Left cardiac atrium (tissue), 4 donors: ENCODE results near the gene SMOC1. TPM values are rescaled to one million over a fixed set of nuclear protein-coding genes. Genes with fewer than 3 reads are reported as not detected.

Experiments used
- ATAC-seq, 2 donors: fragments of 200-7000 bp; cut with Tn5 transposase; one replicate each; pipeline ENCODE4 v1.9.1; 2020; ENCODE audit warnings: mild to moderate bottlenecking in 2 of 2, moderate library complexity in 2 of 2
- DNase-seq: peaks from one replicate; pipeline ENCODE4 v3.0.0-alpha.2; 2020
- intact Hi-C, 2 donors: fragments of 100-400 bp; cut with DNase I; formaldehyde crosslinking; loops; one replicate each; pipeline versions ENCODE4 v1.14.1 to v1.15.1; 2022 to 2023
- long read RNA-seq: library from polyadenylated mRNA; unstranded; transcript quantifications from one replicate; pipeline ENCODE4 v2.0.0, GENCODE V29; 2021
- total RNA-seq, 2 donors: library from RNA; stranded (reverse); fragmentation: NEBNext Ultra II Directional; extraction: Animal tissue kit (Norgen Biotek cat#: 25700); gene quantifications; one replicate each; pipeline ENCODE4 v1.2.1, GENCODE V29; 2021
- donor health status: DM: no; HTN: yes; CAD: no.
- donor health status: DM: no; HTN: yes; CAD: no; lungs with severe emphysema.
- donor health status: DM: yes; HTN: yes; CAD: no.
- donor health status: Dilated cardiomyopathy.

The SMOC1 gene
- 10 to 100 TPM in 1 of 2 donors, 1 to 10 TPM in 1; 5.4 to 14.9 TPM for total RNA-seq
- long read RNA-seq, partial matches to known transcripts, result 0 of 1 reads
- long read RNA-seq, other reads (novel, unspliced or antisense), result 1 of 1 reads

DNA sequence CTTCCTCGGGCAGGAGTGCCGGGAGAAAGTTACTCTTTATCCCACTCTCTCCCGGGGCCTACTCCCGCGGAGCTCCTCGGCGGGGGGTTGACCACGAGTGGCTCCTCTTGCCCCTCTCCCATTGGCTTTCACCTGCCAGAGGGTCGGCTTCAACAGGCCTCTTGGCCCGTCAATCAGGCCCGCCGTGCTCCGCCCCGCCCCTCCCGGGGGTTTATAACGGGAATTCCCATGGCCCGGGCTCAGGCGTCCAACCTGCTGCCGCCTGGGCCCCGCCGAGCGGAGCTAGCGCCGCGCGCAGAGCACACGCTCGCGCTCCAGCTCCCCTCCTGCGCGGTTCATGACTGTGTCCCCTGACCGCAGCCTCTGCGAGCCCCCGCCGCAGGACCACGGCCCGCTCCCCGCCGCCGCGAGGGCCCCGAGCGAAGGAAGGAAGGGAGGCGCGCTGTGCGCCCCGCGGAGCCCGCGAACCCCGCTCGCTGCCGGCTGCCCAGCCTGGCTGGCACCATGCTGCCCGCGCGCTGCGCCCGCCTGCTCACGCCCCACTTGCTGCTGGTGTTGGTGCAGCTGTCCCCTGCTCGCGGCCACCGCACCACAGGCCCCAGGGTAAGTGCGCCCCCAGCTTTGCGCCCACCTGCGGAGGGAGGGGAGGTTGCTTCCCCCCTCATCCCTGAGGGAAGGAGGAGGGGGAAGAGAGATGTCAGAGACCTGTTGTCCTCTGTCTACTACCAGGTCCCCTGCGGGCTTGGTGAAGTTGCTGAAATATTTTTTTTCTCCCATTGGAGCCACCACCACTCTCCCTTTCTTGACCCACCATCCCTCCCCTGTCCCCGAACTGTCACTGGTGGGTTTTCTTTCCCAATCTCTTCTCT, at the start of gene SMOC1:
Gene SMOC1, plus strand, starts transcription at position 242 of the 869 bp plus-strand sequence. Its CDS starts 263 bp downstream, at position 505.
- DNase-seq, result peak; percentile 88
- ATAC-seq, result peak; percentile 86 to 94
- intact Hi-C loops, result loop anchor here in 1 of 2 donors (5.0 kb wide), 1 partner anchor 148 kb away; no protein-coding TSS in a partner anchor

- DNase-seq, result no peak
- intact Hi-C loops, result no loop called here
- no peak for ATAC-seq
Measured at GRCh38 chr14:69838881-69839416, 40.3 kb upstream of the SMOC1 start.

DNA sequence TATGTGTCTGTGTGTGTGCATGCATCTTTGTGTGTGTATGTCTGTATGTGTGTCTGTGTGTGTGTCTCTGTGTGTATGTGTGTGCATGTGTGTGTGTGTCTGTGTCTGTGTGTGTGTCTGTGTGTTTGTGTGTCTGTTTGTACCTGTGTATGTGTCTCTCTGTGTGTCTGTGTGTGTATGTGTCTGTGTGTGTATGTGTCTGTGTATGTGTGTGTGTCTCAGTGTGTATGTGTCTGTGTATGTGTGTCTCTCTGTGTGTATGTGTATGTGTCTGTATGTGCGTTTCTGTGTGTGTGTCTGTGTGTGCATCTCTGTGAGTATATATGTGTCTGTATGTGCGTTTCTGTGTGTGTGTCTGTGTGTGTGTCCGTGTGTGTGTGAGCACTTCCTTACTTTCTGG, 39.6 kb upstream of the SMOC1 start:
- intact Hi-C loops, result no loop called here
- no peak for ATAC-seq
- DNase-seq, result no peak

- DNase-seq, result no peak
- ATAC-seq, result no peak
- intact Hi-C loops, result no loop called here
Measured at GRCh38 chr14:69841656-69842055, 37.6 kb upstream of the SMOC1 start.

DNA sequence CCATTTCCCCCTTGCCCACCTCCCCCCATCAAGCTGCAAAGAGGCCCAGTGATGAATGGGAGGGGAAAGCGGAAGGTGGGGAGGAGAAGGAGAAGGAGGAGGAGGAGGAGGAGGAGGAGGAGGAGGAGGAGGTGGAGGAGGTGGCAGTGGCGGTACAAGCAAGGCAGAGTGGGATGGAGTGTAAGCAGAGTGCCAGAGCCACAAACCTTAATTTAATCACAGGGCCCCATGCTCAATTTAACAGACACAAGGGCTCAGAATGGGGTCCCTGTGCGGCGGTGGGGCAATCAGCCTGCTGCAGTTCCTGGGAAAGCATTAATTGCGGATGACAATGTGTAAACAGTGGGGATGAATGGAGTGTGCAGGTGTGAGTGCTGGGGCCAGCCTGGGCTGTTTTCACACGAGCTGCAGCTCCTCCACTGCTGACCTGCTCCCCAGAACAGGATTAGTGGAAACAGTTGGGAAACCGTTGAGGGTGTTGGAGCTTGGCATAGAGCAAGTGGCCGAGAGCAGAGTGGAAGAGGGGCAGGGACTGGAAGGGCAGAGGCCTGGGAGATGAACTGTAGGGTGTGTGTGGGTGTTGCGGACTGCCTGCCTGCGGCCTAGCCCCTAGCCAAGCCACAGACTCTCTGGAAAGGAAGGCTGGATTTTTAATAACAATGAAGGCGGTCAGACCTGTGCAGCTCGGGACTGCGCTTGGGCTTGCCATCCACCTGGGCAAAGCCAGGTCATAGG, 36.4 kb upstream of the SMOC1 start:
- DNase-seq, result no peak
- no peak for ATAC-seq
- intact Hi-C loops, result no loop called here

- intact Hi-C loops, result no loop called here
- ATAC-seq, result no peak
- DNase-seq, result no peak
Measured at GRCh38 chr14:69844171-69844570, 35.0 kb upstream of the SMOC1 start.

- no peak for DNase-seq
- intact Hi-C loops, result no loop called here
- ATAC-seq, result no peak
Measured at GRCh38 chr14:69845050-69845581, 34.1 kb upstream of the SMOC1 start.

GRCh38 chr14:69845787-69846186, 33.4 kb upstream of the SMOC1 start:
- intact Hi-C loops, result no loop called here
- ATAC-seq, result no peak
- DNase-seq, result no peak

- ATAC-seq (no peak), DNase-seq (no peak)
- intact Hi-C loops, result no loop called here
Measured at GRCh38 chr14:69848156-69848555, 31.1 kb upstream of the SMOC1 start.

- intact Hi-C loops, result no loop called here
- DNase-seq (no peak), ATAC-seq (no peak)
Measured at GRCh38 chr14:69848903-69849391, 30.3 kb upstream of the SMOC1 start.

DNA sequence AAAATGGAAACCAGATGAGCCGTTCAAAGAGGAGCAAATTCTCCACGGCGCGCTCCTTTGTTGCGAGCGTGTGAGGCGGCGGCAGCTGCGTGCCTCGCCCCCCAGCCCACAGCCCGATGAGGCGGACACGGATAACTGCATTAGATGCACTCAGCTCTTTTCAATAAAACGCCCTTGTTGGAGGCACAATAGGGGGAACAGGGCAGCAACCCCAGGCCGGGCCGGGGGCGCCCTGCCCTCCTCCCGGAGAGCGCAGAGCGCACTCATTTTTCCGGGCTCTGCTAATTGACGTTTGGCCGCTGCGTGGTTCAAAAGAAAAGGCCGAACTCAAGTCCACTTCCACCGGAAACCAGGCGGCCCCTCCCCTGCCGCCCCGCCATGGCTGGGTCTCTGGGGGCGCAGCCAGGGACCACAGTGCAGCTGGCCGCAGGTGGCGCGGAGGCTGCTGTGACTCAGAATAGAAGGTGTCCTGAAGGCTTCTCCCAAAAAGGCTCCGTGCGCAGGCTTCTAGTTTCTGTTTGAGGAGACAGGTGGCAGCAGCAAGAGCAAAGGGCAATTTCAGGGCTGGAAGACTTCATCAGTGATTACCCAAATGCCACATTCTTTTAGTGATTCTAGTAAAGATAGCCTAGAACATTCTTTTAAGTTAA, 29.0 kb upstream of the SMOC1 start:
- DNase-seq (no peak), ATAC-seq (no peak)
- intact Hi-C loops, result no loop called here

DNA sequence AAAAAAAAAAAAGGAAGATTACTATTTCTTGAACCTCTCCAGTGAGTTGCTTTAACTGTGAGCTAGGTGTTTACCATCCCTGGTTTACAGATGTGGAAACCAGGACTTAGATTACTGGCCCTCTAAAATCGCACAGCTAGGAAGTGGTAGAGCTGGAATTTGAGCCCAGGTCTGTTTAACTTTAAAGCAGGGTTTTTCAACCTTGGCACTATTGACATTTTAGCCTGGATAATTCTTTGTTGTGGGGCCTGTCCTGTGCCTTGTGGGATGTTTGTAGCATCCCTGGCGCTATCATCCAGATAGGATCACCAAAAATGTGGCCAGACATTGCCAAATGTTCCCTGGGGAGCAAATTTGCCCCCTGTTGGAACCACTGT, 28.5 kb upstream of the SMOC1 start:
- no peak for DNase-seq
- ATAC-seq, result no peak
- intact Hi-C loops, result no loop called here

DNA sequence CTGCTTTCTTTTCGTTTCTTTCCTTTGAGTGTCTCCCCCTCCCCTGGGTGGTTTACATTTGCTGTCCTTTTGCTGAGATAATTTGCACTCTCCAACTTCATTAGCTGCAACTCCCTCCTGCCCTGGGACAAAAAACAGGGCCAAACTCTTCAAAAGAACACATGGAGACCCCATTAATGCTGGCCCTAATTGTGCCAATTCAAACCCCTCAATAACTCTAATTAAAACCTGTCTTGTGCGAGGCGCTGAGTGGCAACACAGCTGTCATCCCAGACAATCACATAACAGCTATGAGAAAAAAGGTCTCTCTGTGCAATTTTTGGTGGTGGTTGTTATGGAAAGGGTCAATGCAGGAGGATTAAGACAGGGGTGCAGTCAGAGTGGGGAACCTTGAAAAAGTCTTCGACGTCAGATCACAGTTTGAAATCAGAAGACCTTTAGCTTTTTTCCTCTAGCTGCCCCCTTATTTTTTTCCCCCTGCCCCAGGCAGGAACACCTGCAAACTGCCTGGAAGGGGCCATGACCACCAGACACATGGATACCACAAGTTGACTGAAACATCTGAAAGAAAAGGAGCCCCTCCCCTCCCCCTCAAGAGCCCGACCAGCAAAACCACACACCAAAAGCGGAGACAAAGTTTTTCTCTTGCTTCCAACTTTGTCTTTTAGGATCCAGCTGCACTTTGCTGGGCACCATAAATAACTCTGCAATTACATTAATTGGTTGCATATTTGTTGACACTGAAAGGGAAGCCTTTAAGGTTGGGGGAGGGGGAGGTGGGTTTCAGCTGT, 26.5 kb upstream of the SMOC1 start:
- DNase-seq (no peak), ATAC-seq (no peak)
- intact Hi-C loops, result no loop called here

GRCh38 chr14:69853774-69854173, 25.4 kb upstream of the SMOC1 start:
- intact Hi-C loops, result no loop called here
- no peak for ATAC-seq
- no peak for DNase-seq

GRCh38 chr14:69854598-69854997, 24.6 kb upstream of the SMOC1 start:
- no peak for ATAC-seq
- intact Hi-C loops, result no loop called here
- no peak for DNase-seq

DNA sequence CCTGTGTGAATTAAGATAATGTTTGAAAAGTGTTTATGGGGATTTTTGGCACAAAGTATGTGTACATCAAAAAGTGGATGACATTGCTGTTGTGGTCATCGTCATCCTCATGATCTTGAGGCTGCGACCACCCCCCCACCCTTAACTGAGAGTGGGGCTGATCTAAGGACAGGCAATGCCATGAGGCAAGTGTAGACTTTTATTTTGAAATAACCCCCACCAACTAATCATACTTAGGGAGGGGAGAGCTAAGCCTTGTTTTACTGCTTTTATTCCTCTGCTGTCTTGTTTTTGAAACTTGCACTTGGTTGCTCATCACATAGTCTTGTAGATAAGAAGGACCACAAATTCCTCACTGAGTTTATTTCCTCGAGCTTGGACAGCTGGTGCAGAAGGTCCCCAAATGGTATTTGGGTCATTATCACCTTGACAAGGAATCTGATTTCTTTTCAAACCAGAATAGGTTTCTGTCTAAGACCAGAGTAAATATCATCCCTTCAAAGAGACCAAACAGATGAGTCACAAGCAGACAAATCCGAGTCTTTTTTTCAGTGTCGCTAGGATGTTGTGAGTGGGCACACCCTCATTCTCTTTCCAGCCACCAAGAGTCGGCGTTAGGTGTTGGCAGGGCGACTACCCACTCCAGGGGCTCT, 23.9 kb upstream of the SMOC1 start:
- intact Hi-C loops, result no loop called here
- ATAC-seq (no peak), DNase-seq (no peak)

DNA sequence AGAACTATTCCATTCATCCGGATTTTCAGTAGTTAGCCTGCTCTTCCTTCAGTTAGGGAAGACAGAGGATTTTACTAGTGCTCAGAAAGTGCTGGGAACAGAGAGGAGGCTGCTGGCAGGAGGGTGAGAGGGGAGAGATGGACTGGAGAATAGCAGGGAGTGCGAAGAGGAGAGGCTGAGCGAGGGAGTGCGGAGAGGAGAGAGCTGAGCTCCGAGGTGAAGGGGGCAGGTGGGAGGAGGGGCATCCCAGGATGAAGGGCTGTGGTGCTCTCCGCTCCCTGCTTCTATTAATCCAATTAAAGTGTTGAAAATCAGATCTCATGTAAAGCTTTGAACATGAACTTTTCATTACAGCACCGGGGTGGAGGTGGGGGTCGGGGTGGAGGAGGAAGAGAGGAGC, 20.4 kb upstream of the SMOC1 start:
- no peak for ATAC-seq
- DNase-seq, result no peak
- intact Hi-C loops, result no loop called here

DNA sequence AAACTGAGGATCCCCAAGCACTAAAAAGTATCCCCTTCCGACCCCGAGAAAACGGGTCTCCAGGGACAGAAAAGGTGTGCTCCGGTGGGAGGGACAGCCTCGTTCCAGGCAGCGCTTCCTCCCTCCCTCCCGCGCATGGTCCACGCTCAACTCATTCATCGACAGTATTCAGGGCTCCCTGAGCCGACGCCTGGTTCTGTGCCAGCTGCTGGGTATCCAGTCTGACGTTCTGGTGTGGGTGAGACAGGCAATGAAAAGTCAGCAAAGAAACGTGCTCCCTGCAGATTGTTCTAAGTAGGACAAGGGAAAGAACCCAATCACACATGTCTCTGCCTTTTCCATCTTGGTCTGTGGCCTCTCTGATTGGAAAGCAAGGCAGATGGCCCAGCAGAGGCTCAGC, 19.6 kb upstream of the SMOC1 start:
- ATAC-seq (no peak), DNase-seq (no peak)
- intact Hi-C loops, result no loop called here
